ENCODE data around the gene ANKRD36C. TPM values are rescaled to one million over a fixed set of nuclear protein-coding genes. Genes with fewer than 3 reads are reported as not detected.
"Not testable (repeated sequence)": the region's sequence is repeated elsewhere in the genome, so short reads cannot be mapped to it uniquely, and the experiment has no call there.

The ANKRD36C gene
- total RNA-seq, 2 donors from 2014 or later: 9.7 to 11.1 TPM

GRCh38 chr2:95834077-95835013 lies 157.3 kb downstream of the ANKRD36C start:
- DNase-seq; ATAC-seq; intact Hi-C loops (cut with DNase I): not testable (repeated sequence)

GRCh38 chr2:95824218-95824617 lies 167.4 kb downstream of the ANKRD36C start:
- DNase-seq; intact Hi-C loops (cut with DNase I); ATAC-seq: not testable (repeated sequence)

- intact Hi-C loops (cut with DNase I); ATAC-seq: not testable (repeated sequence)
Observed at GRCh38 chr2:95817521-95817920, 174.1 kb downstream of the ANKRD36C start.

GRCh38 chr2:95813311-95813710 lies 178.3 kb downstream of the ANKRD36C start:
- ATAC-seq: peak in 1 of 2 donors; percentile 50
- intact Hi-C loops (cut with DNase I); DNase-seq: not testable (repeated sequence)

More at GRCh38 chr2:95817521-95817920, 174.1 kb downstream of the ANKRD36C start:
- not testable (repeated sequence) for DNase-seq

DNA sequence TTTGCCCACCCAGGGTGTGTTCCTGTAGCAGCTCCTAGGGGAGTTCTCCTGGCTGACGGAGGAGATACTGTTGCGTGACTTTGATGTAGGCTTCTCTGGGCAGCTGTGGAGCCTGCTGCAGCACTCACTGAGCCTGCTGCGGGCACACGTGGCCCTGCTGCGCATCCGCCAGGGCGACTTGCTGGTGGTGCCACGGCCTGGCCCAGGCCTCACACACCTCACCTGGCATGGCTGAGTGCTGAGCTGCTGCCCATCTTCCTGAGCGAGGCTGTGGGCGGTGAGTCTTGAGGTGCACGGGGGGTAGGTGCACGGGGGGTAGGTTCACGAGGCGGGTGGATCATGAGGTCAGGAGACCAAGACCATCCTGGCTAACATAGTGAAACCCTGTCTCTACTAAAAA lies 191.7 kb downstream of the ANKRD36C start:
- ATAC-seq (no peak), DNase-seq (no peak)
- intact Hi-C loops (cut with DNase I): no loop called here

GRCh38 chr2:95799147-95799889 lies 192.3 kb downstream of the ANKRD36C start:
- ATAC-seq; intact Hi-C loops (cut with DNase I): not testable (repeated sequence)

DNA sequence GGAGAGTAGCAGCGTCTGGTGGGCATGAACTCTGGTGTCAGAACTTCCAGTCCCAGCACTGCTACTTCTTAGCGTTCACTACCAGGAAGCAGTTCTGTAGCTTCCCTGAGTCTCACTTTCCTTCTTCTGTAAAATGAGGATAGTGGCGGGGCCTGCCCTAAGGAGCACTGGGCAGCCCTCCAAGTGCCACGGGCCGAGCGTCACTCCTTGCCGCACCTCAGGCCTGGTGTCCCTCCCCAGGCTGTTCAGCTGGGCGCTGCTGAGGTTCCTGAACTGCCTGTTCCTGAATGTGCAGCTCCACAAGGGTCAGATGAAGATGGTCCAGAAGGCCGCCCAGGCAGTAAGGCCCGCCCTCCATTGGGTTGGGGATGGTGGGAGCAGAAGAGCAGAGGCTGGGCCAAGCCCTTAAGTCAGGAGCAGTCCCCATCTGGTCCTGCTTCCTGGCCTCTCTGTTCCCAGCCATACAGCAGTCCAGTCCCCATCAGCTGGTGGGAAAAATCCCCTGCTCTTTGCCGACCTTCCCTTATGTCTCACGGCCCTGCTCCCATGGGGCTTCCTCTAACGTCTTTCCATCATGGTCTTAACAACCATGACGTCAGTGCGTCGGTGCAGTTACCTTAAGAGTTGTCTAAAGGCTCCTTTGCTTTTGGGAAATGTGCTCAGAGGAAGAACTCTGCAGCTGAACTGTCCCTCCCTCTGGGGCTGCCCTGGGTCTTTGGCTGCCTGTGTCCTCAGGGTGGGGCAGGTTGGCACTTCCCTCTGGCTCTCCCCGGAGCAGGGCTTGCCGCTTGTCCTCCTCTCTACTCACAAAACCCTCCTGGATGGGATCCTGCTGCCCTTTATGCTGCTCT lies 195.2 kb downstream of the ANKRD36C start:
- peak in 1 of 2 donors; percentile 28 for ATAC-seq
- DNase-seq; intact Hi-C loops (cut with DNase I): not testable (repeated sequence)

More at GRCh38 chr2:95799147-95799889, 192.3 kb downstream of the ANKRD36C start:
- peak; percentile 12 for DNase-seq

GRCh38 chr2:95793970-95794369 lies 197.7 kb downstream of the ANKRD36C start:
- not testable (repeated sequence) for DNase-seq

GRCh38 chr2:95790180-95790579 lies 201.4 kb downstream of the ANKRD36C start:
- ATAC-seq; DNase-seq; intact Hi-C loops (cut with DNase I): not testable (repeated sequence)

More at GRCh38 chr2:95793970-95794369, 197.7 kb downstream of the ANKRD36C start:
- intact Hi-C loops (cut with DNase I); ATAC-seq: not testable (repeated sequence)

DNA sequence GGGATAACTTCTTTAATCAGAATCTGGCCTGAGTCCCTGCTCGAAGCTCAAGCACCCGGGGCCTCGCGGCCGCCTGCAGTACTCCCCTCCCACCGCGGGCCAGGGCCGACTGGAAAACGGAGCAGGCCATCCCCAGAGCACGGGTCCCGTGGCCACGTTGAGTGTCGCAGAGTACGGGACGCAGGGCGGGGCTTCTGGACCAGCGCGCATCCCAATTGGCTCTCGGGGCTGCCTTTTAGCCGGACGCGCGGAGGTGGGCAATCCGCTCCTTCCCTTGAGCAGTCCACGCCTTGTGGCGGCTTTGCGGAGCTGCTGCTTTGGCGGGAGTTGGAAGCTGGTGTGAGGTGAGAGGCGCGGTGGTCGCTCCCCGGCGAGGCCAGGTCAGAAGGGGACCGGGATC lies 202.2 kb downstream of the ANKRD36C start:
- peak; percentile 16 to 52 for ATAC-seq

GRCh38 chr2:95788642-95789041 lies 203.0 kb downstream of the ANKRD36C start:
- intact Hi-C loops (cut with DNase I); ATAC-seq; DNase-seq: not testable (repeated sequence)

More for the DNA sequence above, 202.2 kb downstream of the ANKRD36C start:
- intact Hi-C loops (cut with DNase I); DNase-seq: not testable (repeated sequence)

Other genes with a start within 250 kb of the ANKRD36C start
- gene GPAT2, start 43.1 kb upstream of the ANKRD36C start, total RNA-seq: 1 to 10 TPM; 6.8 to 8.3 TPM
- 1 to 10 TPM; 1.6 to 2.3 TPM for gene ADRA2B, start 124.7 kb upstream of the ANKRD36C start, total RNA-seq
- gene ASTL, start 146.7 kb upstream of the ANKRD36C start, total RNA-seq: not detected
- 1 to 10 TPM; 1.6 to 2.4 TPM for gene DUSP2, start 153.6 kb upstream of the ANKRD36C start, total RNA-seq
- 100 to 1,000 TPM; 135 to 185 TPM for gene STARD7, start 217.0 kb upstream of the ANKRD36C start, total RNA-seq